Measurements from ENCODE around the gene KPNA6.

DNA sequence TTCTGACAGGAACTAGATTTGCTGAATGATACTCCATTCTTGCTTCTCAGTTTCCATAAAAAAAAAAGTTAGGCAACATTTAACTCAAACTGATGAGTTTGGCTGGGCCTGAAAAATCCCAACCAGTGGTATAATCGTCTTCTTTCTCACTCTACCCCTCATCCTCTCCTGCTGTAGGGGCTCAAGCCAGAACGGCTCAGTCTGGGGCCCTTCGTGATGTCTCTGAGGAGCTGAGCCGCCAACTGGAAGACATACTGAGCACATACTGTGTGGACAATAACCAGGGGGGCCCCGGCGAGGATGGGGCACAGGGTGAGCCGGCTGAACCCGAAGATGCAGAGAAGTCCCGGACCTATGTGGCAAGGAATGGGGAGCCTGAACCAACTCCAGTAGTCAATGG lies 73.2 kb downstream of the KPNA6 start:
- no peak for TF ChIP-seq ZNF239 (CRISPR knock-in tag; IDR thresholded peaks at IDR 0.05)
- TF ChIP-seq MAZ (CRISPR knock-in tag; conservative IDR thresholded peaks at IDR 0.05 in 1 of 2, IDR thresholded peaks at IDR 0.05 in 1 of 2) = no peak
- TF ChIP-seq, protein P1, sequence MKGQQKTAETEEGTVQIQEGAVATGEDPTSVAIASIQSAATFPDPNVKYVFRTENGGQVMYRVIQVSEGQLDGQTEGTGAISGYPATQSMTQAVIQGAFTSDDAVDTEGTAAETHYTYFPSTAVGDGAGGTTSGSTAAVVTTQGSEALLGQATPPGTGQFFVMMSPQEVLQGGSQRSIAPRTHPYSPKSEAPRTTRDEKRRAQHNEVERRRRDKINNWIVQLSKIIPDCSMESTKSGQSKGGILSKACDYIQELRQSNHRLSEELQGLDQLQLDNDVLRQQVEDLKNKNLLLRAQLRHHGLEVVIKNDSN (CRISPR knock-in tag; IDR thresholded peaks at IDR 0.05) = no peak
- TF ChIP-seq, protein P2, sequence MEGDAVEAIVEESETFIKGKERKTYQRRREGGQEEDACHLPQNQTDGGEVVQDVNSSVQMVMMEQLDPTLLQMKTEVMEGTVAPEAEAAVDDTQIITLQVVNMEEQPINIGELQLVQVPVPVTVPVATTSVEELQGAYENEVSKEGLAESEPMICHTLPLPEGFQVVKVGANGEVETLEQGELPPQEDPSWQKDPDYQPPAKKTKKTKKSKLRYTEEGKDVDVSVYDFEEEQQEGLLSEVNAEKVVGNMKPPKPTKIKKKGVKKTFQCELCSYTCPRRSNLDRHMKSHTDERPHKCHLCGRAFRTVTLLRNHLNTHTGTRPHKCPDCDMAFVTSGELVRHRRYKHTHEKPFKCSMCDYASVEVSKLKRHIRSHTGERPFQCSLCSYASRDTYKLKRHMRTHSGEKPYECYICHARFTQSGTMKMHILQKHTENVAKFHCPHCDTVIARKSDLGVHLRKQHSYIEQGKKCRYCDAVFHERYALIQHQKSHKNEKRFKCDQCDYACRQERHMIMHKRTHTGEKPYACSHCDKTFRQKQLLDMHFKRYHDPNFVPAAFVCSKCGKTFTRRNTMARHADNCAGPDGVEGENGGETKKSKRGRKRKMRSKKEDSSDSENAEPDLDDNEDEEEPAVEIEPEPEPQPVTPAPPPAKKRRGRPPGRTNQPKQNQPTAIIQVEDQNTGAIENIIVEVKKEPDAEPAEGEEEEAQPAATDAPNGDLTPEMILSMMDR (IDR thresholded peaks at IDR 0.05 in 2 of 3, conservative IDR thresholded peaks at IDR 0.05 in 1 of 3; ENCODE audit: insufficient read depth in 2 of 3, low read depth in 1 of 3, low read length in 3 of 3) = no peak
- TF ChIP-seq POLR2A (conservative IDR thresholded peaks at IDR 0.05) = no peak
- TF ChIP-seq, protein P3, sequence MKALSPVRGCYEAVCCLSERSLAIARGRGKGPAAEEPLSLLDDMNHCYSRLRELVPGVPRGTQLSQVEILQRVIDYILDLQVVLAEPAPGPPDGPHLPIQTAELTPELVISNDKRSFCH (CRISPR knock-in tag; IDR thresholded peaks at IDR 0.05) = no peak
- TF ChIP-seq, protein P3 (tag; IDR thresholded peaks at IDR 0.05) = no peak
- no peak for TF ChIP-seq ZNF274 (IDR thresholded peaks at IDR 0.05; ENCODE audit: borderline replicate concordance, low read depth, low read length)
